ENCODE results near the gene GCGR. TPM values are rescaled to one million over a fixed set of nuclear protein-coding genes. Genes with fewer than 3 reads are reported as not detected.
A peak's percentile ranks its signal among the peaks of the same experiment; 100 is the strongest.

Gene GCGR
- total RNA-seq, 1 donor from 2014 or later = 0.74 TPM

GRCh38 chr17:81813861-81814683 lies 10.1 kb downstream of the GCGR start:
- H3K4me1 Mint-ChIP-seq = peaks cover 7% of the 10 kb centered on the region
- no peak overlapping the region for H3K27ac Mint-ChIP-seq
- no peak overlapping the region for H3K4me3 Mint-ChIP-seq
- no peaks in the 10 kb centered on the region for H3K36me3 Mint-ChIP-seq
- peak in 1 of 2 experiments; percentile 14 for DNase-seq (ENCODE audit: low spot score in 2 of 2, unreplicated experiment in 2 of 2)
- peaks cover 39% of the 10 kb centered on the region for H3K27me3 Mint-ChIP-seq (ENCODE audit: low read depth)
- TF ChIP-seq CTCF (IDR thresholded peaks at IDR 0.05; ENCODE audit: unreplicated experiment) = no peak
- no peaks in the 10 kb centered on the region for H3K9me3 Mint-ChIP-seq

DNA sequence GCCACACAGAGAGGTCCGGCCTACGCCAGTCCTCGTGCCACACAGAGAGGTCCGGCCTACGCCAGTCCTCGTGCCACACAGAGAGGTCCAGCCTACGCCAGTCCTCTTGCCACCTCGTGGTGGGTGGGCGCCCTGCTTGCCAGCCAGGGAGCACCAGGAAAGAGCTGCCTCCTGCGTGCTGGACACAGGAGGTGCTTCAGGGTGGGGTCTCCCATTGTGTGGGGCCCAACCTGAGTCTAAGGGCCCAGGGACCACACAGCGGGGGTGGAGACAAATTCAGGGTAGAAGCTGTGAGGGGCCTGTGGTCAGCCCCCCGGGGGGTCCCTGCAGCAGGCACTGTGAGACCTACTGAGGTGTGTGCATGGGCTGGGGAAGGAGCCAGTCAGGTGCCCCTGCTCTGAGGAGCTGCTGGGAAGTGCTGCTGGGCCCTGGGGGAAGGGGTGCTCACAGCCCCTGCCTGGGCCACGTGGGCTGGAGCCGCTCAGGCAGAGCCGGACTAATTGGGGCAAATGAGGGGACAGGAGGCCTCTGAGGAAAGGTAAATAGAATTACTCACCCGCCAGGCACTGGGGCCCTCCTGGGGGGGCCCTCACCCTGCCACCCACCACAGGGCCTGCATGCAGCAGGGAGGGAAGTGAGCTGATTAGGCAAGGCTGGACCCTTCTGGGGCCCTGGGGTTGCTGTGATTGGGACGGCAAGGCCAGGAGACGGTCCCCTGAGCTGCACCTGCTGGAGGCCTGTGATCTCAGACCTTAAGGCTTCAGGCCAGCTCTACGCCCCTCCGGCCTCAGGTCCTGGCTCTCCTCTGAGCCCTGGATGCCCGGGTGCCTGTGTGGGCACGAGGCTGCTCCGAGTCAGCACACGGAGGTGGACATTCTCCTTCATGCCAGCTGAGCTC lies 11.0 kb downstream of the GCGR start:
- Mint-ChIP-seq H3K4me3 (no peak overlapping the region), H3K27ac (no peak overlapping the region), H3K4me1 (peaks cover 7% of the 10 kb centered on the region), H3K9me3 (no peaks in the 10 kb centered on the region), H3K27me3 (ENCODE audit: low read depth) (peaks cover 31% of the 10 kb centered on the region), H3K36me3 (no peaks in the 10 kb centered on the region)
- DNase-seq (ENCODE audit: low spot score in 2 of 2, unreplicated experiment in 2 of 2) = peak in 1 of 2 experiments; percentile 18
- no peak for TF ChIP-seq CTCF (IDR thresholded peaks at IDR 0.05; ENCODE audit: unreplicated experiment)

GRCh38 chr17:81815646-81815986 lies 11.7 kb downstream of the GCGR start:
- no peak overlapping the region for H3K27ac Mint-ChIP-seq
- H3K4me1 Mint-ChIP-seq = peaks cover 7% of the 10 kb centered on the region
- no peaks in the 10 kb centered on the region for H3K9me3 Mint-ChIP-seq
- DNase-seq (ENCODE audit: low spot score in 2 of 2, unreplicated experiment in 2 of 2) = no peak
- H3K4me3 Mint-ChIP-seq = no peak overlapping the region
- TF ChIP-seq CTCF (IDR thresholded peaks at IDR 0.05; ENCODE audit: unreplicated experiment) = no peak
- no peaks in the 10 kb centered on the region for H3K36me3 Mint-ChIP-seq
- peaks cover 27% of the 10 kb centered on the region for H3K27me3 Mint-ChIP-seq (ENCODE audit: low read depth)

GRCh38 chr17:81817758-81818147 lies 13.8 kb downstream of the GCGR start:
- DNase-seq (ENCODE audit: low spot score in 2 of 2, unreplicated experiment in 2 of 2) = no peak
- Mint-ChIP-seq H3K9me3 (no peaks in the 10 kb centered on the region), H3K27me3 (ENCODE audit: low read depth) (peaks cover 22% of the 10 kb centered on the region), H3K4me3 (no peak overlapping the region), H3K4me1 (peaks cover 7% of the 10 kb centered on the region), H3K27ac (no peak overlapping the region), H3K36me3 (peaks cover 2% of the 10 kb centered on the region)
- TF ChIP-seq CTCF (IDR thresholded peaks at IDR 0.05; ENCODE audit: unreplicated experiment) = no peak

DNA sequence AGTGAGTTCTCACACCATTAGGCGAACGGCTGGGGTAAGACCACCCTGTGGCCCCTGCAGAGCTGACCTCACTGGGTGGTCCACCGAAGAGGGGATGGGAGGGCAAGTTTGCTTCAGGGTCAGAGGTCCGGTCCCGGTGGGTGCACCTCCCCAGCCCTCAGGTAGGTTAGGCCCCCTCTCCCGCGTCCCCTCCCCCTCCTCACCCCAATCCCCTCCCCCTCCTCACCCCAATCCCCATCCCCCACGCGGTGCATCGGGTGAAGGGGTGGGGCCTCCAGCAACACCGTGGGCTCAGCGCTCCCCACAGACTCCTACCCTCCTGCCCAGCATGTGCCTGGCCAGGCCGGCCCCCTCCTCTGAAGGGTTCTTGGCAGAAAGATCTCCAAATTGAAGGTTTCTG lies 15.8 kb downstream of the GCGR start:
- H3K9me3 Mint-ChIP-seq = no peaks in the 10 kb centered on the region
- H3K4me3 Mint-ChIP-seq = no peak overlapping the region
- TF ChIP-seq CTCF (IDR thresholded peaks at IDR 0.05; ENCODE audit: unreplicated experiment) = no peak
- H3K27ac Mint-ChIP-seq = no peak overlapping the region
- peak in 1 of 2 experiments; percentile 10 for DNase-seq (ENCODE audit: low spot score in 2 of 2, unreplicated experiment in 2 of 2)
- H3K36me3 Mint-ChIP-seq = peaks cover 2% of the 10 kb centered on the region
- peaks cover 7% of the 10 kb centered on the region for H3K4me1 Mint-ChIP-seq
- peaks cover 22% of the 10 kb centered on the region for H3K27me3 Mint-ChIP-seq (ENCODE audit: low read depth)

Data from mesothelial cell of epicardium (in vitro differentiated cells).